ENCODE data around the gene SAFB.

GRCh38 chr19:5624741-5625278, 1.9 kb downstream of the SAFB start:
- TF ChIP-seq CTCF (conservative IDR thresholded peaks at IDR 0.05; ENCODE audit: low read length) (no peak), EZH2phosphoT487 (IDR thresholded peaks at IDR 0.05; ENCODE audit: borderline replicate concordance, low read depth, low read length) (no peak)

Data from OCI-LY7 (cell line).